ENCODE data around the gene SDCBP2.

GRCh38 chr20:1304710-1305515, 24.0 kb downstream of the SDCBP2 start:
- TF ChIP-seq POLR2A (IDR thresholded peaks at IDR 0.05; ENCODE audit: low read length) (no peak), GATA1 (IDR thresholded peaks at IDR 0.05; ENCODE audit: low read depth, low read length) (no peak)
